Measurements from ENCODE around the gene OLIG2.

DNA sequence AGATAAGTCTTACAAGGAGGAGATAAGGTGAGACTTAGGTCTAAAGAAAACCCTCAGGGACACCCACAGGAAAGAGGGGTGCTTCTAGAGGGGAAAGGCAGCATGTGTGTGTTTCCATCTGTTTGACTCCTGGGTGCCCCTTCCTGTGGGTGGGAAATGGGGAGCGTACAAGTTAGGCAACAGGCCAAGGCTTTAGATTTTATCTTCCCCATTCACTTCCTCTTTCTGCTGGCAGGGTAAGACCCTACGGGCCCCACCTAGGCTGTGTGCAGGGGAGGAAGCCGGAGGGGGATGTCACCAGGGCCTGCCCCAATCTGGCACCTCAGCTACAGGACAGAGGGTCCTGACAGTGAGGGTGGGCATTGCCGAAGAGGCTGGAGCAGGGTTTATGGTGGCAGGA lies 41.7 kb downstream of the OLIG2 start:
- TF ChIP-seq, protein P1, sequence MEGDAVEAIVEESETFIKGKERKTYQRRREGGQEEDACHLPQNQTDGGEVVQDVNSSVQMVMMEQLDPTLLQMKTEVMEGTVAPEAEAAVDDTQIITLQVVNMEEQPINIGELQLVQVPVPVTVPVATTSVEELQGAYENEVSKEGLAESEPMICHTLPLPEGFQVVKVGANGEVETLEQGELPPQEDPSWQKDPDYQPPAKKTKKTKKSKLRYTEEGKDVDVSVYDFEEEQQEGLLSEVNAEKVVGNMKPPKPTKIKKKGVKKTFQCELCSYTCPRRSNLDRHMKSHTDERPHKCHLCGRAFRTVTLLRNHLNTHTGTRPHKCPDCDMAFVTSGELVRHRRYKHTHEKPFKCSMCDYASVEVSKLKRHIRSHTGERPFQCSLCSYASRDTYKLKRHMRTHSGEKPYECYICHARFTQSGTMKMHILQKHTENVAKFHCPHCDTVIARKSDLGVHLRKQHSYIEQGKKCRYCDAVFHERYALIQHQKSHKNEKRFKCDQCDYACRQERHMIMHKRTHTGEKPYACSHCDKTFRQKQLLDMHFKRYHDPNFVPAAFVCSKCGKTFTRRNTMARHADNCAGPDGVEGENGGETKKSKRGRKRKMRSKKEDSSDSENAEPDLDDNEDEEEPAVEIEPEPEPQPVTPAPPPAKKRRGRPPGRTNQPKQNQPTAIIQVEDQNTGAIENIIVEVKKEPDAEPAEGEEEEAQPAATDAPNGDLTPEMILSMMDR (IDR thresholded peaks at IDR 0.05): no peak
- no peak for TF ChIP-seq POLR2A (IDR thresholded peaks at IDR 0.05)
